GM19468 (cell line): ENCODE results near the gene PPAT.

ENCODE experiments used
- ATAC-seq: cut with Tn5 transposase; IDR thresholded peaks from one replicate; pipeline ENCODE4 v1.9.1; 2021; ENCODE audit warnings: mild to moderate bottlenecking, moderate library complexity, moderate number of reproducible peaks; ENCODE audit not compliant: unreplicated experiment; ENCODE audit errors: extremely low read depth

PPAT gene

DNA sequence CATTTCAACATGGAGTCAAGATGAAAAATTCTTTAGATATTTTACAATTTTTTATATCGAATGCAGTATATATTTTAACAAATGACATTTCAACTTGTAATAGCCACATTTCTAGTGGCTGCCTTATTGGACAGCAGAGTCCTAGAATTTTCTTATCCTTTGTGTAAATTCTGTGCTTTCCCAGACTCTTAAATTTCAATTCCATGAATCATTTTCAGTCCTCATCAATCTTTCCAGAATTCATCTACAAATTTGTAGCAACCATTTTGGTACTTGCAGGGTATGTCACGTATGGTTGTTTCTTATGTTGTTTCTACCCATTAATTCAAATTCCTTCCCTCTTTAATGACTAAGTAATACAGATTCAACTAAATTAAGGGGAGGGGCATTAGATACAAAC lies 3.4 kb upstream of the PPAT start:
- ATAC-seq = no peak

GRCh38 chr4:56434599-56435139 lies 746 bp downstream of the PPAT start:
- ATAC-seq = no peak

DNA sequence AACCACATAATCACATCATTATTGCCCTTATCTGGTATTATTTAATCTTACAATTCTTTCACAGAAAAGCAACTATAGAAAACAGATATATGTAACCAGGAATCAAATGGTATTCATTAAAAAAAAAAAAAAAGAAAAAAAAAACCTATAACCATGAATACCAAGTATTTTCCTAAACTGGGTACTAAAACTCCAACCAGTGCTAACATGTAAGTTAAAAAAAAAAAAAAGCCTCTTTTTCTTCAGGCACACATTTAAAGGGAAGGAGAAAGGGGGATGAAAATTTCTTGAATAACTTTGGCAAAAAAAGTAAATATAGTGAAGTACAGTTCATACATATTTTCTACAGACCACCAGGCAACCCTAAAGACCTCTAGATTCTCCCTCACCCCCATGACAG lies 2.1 kb downstream of the PPAT start:
- no peak for ATAC-seq

DNA sequence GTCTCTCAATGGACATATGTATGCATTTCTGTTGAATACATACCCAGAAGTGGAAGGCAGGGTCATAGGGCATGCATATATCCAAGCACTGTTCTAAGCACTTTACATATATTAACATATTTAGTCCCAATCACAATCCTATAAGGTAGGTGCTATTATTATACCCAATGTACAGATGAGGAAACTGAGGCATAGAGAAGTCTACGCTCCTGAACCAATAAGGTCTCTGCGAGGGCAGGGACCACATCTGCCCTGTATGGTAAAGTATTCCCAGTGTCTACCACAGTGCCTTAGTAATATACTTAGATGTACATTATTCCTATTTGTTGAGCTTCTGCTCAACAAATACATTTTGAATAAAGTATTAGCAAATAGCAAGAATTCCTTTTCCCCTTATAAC lies 5.2 kb downstream of the PPAT start:
- no peak for ATAC-seq

GRCh38 chr4:56427179-56427578 lies 8.2 kb downstream of the PPAT start:
- no peak for ATAC-seq

DNA sequence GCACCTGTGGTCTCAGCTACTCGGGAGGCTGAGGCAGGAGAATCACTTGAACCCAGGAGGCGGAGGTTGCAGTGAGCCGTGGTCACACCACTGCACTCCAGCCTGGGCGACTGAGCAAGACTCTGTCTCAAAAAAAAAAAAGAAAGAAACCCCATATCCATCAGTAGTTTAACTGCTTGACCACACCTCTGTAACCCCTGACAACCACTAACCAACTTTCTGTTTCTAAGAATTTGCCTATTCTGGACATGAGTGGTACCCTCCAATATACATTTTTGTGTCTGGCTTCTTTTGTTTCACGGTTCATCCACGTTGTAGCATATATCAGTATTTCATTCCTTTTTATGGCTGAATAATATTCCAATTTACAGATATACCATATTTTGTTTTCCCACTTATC lies 9.1 kb downstream of the PPAT start:
- ATAC-seq = peak; percentile 78

GRCh38 chr4:56425518-56425917 lies 9.9 kb downstream of the PPAT start:
- no peak for ATAC-seq

GRCh38 chr4:56424697-56425514 lies 10.5 kb downstream of the PPAT start:
- no peak for ATAC-seq

DNA sequence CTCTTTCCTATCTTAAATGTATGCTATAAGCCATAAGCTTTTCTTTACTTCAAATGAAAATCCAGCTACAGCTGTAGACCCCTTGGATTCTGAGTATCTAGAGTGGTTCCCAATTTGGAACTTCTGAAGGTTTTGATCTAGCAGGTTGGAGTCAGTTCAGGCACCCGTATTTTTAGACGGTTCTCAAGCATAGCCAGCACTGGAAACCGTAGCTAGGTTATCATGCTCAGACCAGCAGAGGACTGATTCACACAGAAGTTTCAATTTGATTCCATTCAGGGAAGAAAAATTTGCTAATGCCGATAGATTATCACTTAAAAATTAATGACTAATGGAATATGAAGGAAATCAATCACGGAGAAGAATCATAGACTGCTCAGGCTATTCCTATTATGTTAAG lies 11.2 kb downstream of the PPAT start:
- no peak for ATAC-seq

GRCh38 chr4:56417396-56417795 lies 18.0 kb downstream of the PPAT start:
- no peak for ATAC-seq

- ATAC-seq = no peak
Measured at GRCh38 chr4:56416349-56416748, 19.1 kb downstream of the PPAT start.

DNA sequence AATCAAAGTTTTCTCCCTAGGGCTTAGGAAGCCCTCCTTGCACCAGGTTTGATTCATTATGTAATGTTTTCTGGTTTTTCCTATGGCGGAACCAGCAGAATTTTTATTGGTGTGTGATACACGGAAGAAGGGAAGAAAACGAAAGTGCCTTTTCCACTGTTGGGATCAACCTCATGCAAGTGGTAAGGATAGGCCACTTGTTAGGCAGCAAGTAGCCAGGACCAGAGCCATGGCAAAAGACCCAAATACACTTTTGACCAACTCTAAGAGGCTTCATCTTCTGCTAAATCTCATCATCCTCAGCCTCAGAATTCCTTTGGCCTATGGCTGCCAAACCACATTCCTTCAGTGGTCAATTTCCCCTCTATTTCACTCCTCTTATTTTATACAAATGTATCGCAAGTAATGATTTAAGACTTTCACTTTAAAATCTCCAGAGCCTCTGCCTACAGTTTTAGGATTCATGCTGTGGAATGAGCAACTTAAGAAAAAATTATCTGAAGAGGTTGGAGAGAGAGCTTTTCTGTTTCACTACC lies 21.2 kb downstream of the PPAT start:
- ATAC-seq = no peak

DNA sequence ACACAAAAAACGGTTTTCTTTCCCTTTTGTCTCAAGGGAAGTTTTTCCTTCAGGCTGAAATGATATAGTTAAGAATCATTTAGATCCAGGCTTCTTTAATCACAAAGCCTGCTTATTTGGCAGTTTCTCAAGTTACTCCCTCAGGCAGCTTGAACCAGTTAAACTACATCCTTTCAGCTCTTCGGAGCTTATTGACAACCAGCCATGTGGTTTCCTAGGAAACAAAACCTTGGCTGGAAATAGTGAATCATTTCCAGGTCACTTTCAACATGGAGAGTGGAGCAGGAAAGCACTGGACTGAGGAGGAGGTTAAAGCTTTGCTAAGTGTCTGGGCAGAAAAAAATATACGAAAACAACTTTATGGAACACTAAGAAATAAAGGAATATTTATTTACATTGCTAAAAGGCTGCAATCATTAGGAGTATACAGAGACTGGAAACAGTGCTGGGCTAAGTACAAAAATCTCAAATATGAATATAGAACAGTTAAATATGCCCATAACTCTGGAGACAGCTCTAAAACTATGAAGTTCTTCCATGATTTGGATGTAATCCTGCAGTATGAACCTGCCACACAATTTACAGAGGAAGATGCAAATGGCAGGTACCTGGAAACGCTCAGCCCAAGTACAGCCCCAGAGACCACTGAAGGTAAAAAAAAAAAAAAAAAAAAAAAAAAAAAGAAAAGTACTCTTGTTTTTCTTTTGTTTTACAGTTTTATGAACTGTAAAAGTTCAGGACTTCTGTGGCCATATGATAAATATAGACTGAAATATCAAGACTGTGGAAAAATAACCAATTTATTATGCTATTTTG lies 25.0 kb downstream of the PPAT start:
- ATAC-seq = no peak

- no peak for ATAC-seq
Measured at GRCh38 chr4:56409511-56410090, 25.8 kb downstream of the PPAT start.

- no peak for ATAC-seq
Measured at GRCh38 chr4:56408978-56409377, 26.4 kb downstream of the PPAT start.

DNA sequence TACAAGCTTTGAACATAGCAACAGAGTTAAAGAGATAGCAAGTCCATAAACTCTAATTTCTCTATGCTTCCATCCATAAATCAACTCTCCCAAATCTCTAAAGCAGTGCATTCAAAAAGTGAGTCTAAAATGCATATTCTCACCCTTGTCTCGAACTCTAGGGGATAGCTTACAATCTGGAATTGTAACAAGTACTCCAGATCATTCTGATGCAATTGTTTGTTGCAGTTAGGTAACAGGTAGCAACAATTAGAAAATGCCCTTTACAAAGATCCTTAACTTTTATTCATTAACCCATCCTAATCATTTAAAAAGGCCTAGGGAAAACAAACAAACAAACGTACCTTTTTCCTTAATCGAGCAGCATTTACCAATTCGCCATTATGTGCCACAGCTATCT lies 29.3 kb downstream of the PPAT start:
- no peak for ATAC-seq

- ATAC-seq = no peak
Measured at GRCh38 chr4:56405016-56405415, 30.4 kb downstream of the PPAT start.

- ATAC-seq = no peak
Measured at GRCh38 chr4:56400560-56400959, 34.9 kb downstream of the PPAT start.

DNA sequence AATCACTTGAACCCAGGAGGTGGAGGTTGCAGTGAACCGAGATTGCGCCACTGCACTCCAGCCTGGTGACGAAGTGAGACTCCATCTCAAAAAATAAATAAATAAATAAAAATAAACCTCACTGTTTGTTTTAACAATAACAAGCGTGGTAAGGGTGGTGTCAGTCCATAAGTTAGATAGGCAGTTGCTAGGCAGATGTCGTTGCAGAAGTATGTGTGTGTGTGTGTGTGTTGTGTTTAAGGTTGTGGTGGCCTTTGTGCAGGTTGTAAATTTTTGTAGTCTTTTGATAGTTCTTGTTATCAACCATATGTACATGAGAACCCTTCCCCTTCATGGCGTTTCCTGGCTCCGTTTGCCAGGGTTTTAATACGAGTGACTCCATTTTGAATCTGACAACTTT lies 44.1 kb downstream of the PPAT start:
- ATAC-seq = no peak

DNA sequence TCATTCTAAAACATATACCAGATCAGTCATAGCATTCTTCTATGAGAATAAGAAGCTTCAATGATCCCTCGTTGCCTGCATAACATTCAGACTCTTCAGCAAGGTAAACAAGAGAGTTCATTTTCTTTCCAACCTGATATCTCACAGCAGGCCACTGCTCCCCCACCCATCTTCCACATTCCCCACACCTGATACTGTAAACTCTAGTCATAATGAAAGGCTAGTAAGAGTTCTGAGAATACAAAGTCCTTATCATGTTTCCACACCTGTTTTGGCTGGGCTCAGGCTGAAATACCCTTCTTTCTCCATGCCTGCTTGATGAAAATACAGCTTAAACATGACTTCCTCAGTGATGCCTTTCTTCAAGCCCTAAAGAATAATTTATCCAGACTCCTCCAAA lies 45.9 kb downstream of the PPAT start:
- no peak for ATAC-seq

DNA sequence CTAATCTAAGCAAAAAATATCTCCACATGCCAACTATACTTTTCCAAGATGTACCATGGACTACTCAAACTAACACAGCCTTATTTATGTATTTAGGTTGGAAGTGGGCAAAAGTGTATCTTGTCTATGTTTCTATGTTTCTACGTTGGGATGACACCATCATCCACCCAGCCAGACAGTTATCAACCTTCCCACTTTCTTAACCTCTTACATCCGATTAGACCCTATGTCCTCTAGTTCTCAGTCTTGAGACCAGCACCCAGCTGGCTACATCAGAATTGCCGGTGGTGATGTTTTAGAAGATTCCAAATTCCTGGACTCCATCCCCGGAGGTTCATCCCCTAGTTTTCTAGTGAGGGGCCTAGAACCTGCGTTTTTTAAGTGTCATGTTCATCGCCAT lies 47.1 kb downstream of the PPAT start:
- no peak for ATAC-seq
